ENCODE data around the gene ALLC.

GRCh38 chr2:3736112-3736511 is 78.1 kb downstream of the ALLC start:
- TF ChIP-seq CTCF (conservative IDR thresholded peaks at IDR 0.05 in 1 of 2, IDR thresholded peaks at IDR 0.05 in 1 of 2; ENCODE audit: extremely low read depth in 1 of 2, insufficient read depth in 1 of 2, low read depth in 1 of 2, low read length in 2 of 2) (no peak), EZH2 (IDR thresholded peaks at IDR 0.05; ENCODE audit: borderline replicate concordance, low read length) (no peak)
